ENCODE measurements around the gene CEP152.
A peak's percentile ranks its signal among the peaks of the same experiment; 100 is the strongest.

The CEP152 gene

GRCh38 chr15:48775546-48775945 lies 35.3 kb downstream of the CEP152 start:
- DNase-seq = no peak

GRCh38 chr15:48774484-48774883 lies 36.4 kb downstream of the CEP152 start:
- DNase-seq = no peak

GRCh38 chr15:48766196-48766595 lies 44.7 kb downstream of the CEP152 start:
- no peak for DNase-seq

GRCh38 chr15:48765022-48765421 lies 45.8 kb downstream of the CEP152 start:
- no peak for DNase-seq

- no peak for DNase-seq
Measured at GRCh38 chr15:48761393-48762158, 49.3 kb downstream of the CEP152 start.

GRCh38 chr15:48759921-48760320 lies 50.9 kb downstream of the CEP152 start:
- DNase-seq = no peak

- DNase-seq = no peak
Measured at GRCh38 chr15:48757661-48758060, 53.2 kb downstream of the CEP152 start.

GRCh38 chr15:48754011-48754410 lies 56.9 kb downstream of the CEP152 start:
- no peak for DNase-seq

GRCh38 chr15:48751595-48751994 lies 59.3 kb downstream of the CEP152 start:
- no peak for DNase-seq

- DNase-seq = no peak
Measured at GRCh38 chr15:48748535-48748934, 62.3 kb downstream of the CEP152 start.

- DNase-seq = no peak
Measured at GRCh38 chr15:48733615-48734014, 77.3 kb downstream of the CEP152 start.

- DNase-seq = no peak
Measured at GRCh38 chr15:48730506-48730905, 80.4 kb downstream of the CEP152 start.

GRCh38 chr15:48723969-48724368 lies 86.9 kb downstream of the CEP152 start:
- DNase-seq = no peak

- DNase-seq = peak; percentile 13 to 45 (median 24)
Measured at GRCh38 chr15:48722764-48723661, 87.9 kb downstream of the CEP152 start.

GRCh38 chr15:48721061-48721810 lies 89.6 kb downstream of the CEP152 start:
- DNase-seq = no peak

- DNase-seq = peak in 1 of 4 experiments; percentile 7
Measured at GRCh38 chr15:48720646-48721045, 90.2 kb downstream of the CEP152 start.

GRCh38 chr15:48719668-48720067 lies 91.2 kb downstream of the CEP152 start:
- no peak for DNase-seq

GRCh38 chr15:48718646-48719045 lies 92.2 kb downstream of the CEP152 start:
- no peak for DNase-seq

- no peak for DNase-seq
Measured at GRCh38 chr15:48717458-48717857, 93.4 kb downstream of the CEP152 start.

- DNase-seq = no peak
Measured at GRCh38 chr15:48712546-48712945, 98.3 kb downstream of the CEP152 start.

GRCh38 chr15:48710952-48711495 lies 99.8 kb downstream of the CEP152 start:
- DNase-seq = peak in 3 of 4 experiments; percentile 3 to 14 (median 4)

GRCh38 chr15:48708641-48709040 lies 102.2 kb downstream of the CEP152 start:
- no peak for DNase-seq

- no peak for DNase-seq
Measured at GRCh38 chr15:48705381-48705780, 105.5 kb downstream of the CEP152 start.

Measured in suppressor macrophage (primary cell).